Measurements from ENCODE around the gene CXCL11. TPM values are rescaled to one million over a fixed set of nuclear protein-coding genes. Genes with fewer than 3 reads are reported as not detected.
A peak's percentile ranks its signal among the peaks of the same experiment; 100 is the strongest.
"Not testable (repeated sequence)": the region's sequence is repeated elsewhere in the genome, so short reads cannot be mapped to it uniquely, and the experiment has no call there.

CXCL11 gene
- total RNA-seq, 2 donors from 2014 or later: 0.19 TPM; not detected in 1

- DNase-seq (no peak), ATAC-seq (replicated peaks in 1 of 2) (no peak)
- H3K27me3 Mint-ChIP-seq (ENCODE audit: low read depth): peaks cover 39% of the 10 kb centered on the region
- H3K27ac Mint-ChIP-seq: no peak within 1 kb of the TSS
- H3K9me3 Mint-ChIP-seq: no peaks in the 10 kb centered on the region
- H3K4me1 Mint-ChIP-seq (ENCODE audit: low read depth): peaks cover 9% of the 10 kb centered on the region
- no peaks in the 10 kb centered on the region for H3K36me3 Mint-ChIP-seq (ENCODE audit: insufficient read depth in 2 of 2)
- no peak within 1 kb of the TSS for H3K4me3 Mint-ChIP-seq
Measured at GRCh38 chr4:76007089-76007862, 28.6 kb downstream of the CXCL11 start, which contains the start of gene CXCL9. TSS of gene CXCL9 (minus strand) at chr4:76007509. CDS start at chr4:76007449, 60 bp downstream.

DNA sequence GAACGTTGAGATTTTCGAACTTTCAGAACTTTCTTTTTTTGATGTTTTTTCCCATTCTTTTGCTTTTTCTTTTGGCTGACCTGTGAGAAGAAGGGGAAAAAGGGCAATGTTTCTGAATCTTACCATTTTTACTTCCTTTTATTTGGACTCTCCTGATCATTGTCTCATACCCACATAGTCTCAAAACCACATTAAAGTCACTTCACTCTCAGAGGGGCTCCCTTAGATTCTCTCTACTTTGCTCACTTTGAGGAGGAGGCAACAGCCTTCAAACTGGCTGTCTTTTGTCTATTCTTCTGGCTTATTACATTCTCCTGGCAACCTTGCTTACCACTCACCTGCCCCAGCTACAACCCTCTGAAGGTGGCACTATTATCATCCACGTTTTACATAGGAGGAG, 32.2 kb downstream of the CXCL11 start:
- H3K27ac Mint-ChIP-seq: no peak overlapping the region

DNA sequence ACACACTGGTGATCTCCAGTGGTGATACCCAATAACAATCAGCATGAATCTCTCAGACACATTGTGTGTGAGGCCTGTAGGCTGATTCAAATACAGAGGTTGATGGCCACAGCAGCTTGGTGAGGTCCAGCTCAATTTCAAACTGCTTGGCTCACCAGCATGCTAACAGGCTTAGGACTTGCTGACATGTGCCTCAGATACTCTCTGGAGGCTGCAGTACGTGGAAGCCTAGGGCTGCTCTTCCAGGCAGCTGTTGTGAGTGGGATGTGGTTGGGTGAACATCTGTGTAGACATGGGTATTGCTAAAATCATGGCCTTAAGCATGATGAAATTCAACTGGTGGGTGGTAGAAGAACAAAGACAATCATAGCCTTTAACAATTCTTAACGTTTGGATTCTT, 32.8 kb downstream of the CXCL11 start:
- H3K36me3 Mint-ChIP-seq (ENCODE audit: insufficient read depth in 2 of 2): no peaks in the 10 kb centered on the region

More for the DNA sequence above, 32.2 kb downstream of the CXCL11 start:
- DNase-seq (no peak), ATAC-seq (replicated peaks in 1 of 2) (no peak)
- H3K36me3 Mint-ChIP-seq (ENCODE audit: insufficient read depth in 2 of 2): no peaks in the 10 kb centered on the region
- H3K4me1 Mint-ChIP-seq (ENCODE audit: low read depth): peaks cover 12% of the 10 kb centered on the region
- H3K27me3 Mint-ChIP-seq (ENCODE audit: low read depth): peaks cover 32% of the 10 kb centered on the region
- H3K4me3 Mint-ChIP-seq: no peak overlapping the region
- H3K9me3 Mint-ChIP-seq: no peaks in the 10 kb centered on the region

GRCh38 chr4:76002176-76002575, 33.7 kb downstream of the CXCL11 start:
- no peaks in the 10 kb centered on the region for H3K9me3 Mint-ChIP-seq
- no peak for ATAC-seq (replicated peaks in 1 of 2)

More for the DNA sequence above, 32.8 kb downstream of the CXCL11 start:
- peak in 1 of 2 donors; percentile 55 for ATAC-seq (replicated peaks in 1 of 2)
- Mint-ChIP-seq H3K4me3 (no peak overlapping the region), H3K4me1 (ENCODE audit: low read depth) (peaks cover 12% of the 10 kb centered on the region), H3K27ac (no peak overlapping the region), H3K9me3 (no peaks in the 10 kb centered on the region), H3K27me3 (ENCODE audit: low read depth) (peaks cover 26% of the 10 kb centered on the region)
- no peak for DNase-seq

DNA sequence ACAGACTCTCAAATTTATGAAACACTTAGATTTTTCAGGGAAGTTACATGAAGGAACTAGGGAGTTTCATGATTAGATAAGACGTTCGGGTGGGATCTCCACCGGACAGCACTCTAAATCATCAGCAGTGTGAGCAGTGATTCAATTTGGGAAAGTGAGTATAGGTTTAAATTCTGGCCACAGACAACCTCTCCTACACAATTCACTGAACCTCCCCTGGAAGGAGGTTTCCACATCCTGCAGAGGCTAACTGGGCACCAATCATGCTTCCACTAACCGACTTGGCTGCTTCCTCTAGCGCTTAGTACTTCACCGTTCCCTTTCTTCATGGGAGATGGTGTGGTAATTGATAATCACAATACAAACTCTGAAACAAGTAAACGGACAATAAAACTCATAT, 34.2 kb downstream of the CXCL11 start:
- H3K36me3 Mint-ChIP-seq (ENCODE audit: insufficient read depth in 2 of 2): no peaks in the 10 kb centered on the region
- no peak for ATAC-seq (replicated peaks in 1 of 2)
- H3K27me3 Mint-ChIP-seq (ENCODE audit: low read depth): peaks cover 18% of the 10 kb centered on the region
- DNase-seq: no peak
- no peak overlapping the region for H3K27ac Mint-ChIP-seq
- peaks cover 12% of the 10 kb centered on the region for H3K4me1 Mint-ChIP-seq (ENCODE audit: low read depth)
- no peaks in the 10 kb centered on the region for H3K9me3 Mint-ChIP-seq
- H3K4me3 Mint-ChIP-seq: no peak overlapping the region

More at GRCh38 chr4:76002176-76002575, 33.7 kb downstream of the CXCL11 start:
- Mint-ChIP-seq H3K4me3 (no peak overlapping the region), H3K27me3 (ENCODE audit: low read depth) (peaks cover 23% of the 10 kb centered on the region), H3K36me3 (ENCODE audit: insufficient read depth in 2 of 2) (no peaks in the 10 kb centered on the region), H3K27ac (no peak overlapping the region), H3K4me1 (ENCODE audit: low read depth) (peaks cover 12% of the 10 kb centered on the region)
- DNase-seq: no peak

GRCh38 chr4:76000279-76000678, 35.6 kb downstream of the CXCL11 start:
- H3K27me3 Mint-ChIP-seq (ENCODE audit: low read depth): peaks cover 17% of the 10 kb centered on the region
- no peak overlapping the region for H3K27ac Mint-ChIP-seq
- DNase-seq (no peak), ATAC-seq (replicated peaks in 1 of 2) (no peak)
- peaks cover 12% of the 10 kb centered on the region for H3K4me1 Mint-ChIP-seq (ENCODE audit: low read depth)
- H3K9me3 Mint-ChIP-seq: no peaks in the 10 kb centered on the region
- H3K36me3 Mint-ChIP-seq (ENCODE audit: insufficient read depth in 2 of 2): no peaks in the 10 kb centered on the region
- no peak overlapping the region for H3K4me3 Mint-ChIP-seq

DNA sequence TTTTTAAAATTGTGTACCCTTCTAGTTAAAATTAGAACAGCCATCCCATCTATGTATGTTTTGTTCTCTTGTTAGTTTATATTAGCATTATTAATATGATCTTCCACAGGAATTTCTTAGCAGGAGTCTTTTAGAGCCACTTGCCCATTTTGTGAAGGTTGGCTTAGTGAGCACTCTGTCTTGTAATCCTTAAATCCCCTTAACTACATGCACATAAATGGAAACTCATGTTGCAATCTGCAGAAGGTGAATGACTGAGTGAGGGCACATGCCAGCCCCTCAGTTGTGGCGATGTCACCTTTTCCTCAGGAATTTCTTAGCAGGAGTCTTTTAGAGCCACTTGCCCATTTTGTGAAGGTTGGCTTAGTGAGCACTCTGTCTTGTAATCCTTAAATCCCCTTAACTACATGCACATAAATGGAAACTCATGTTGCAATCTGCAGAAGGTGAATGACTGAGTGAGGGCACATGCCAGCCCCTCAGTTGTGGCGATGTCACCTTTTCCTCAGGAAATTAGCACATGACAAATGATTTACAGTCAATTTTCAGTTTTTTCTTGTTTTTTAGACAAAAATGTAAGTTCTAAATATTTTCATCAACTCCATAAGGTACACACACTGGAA, 37.2 kb downstream of the CXCL11 start:
- not testable (repeated sequence) for H3K9me3 Mint-ChIP-seq; DNase-seq; H3K27me3 Mint-ChIP-seq (ENCODE audit: low read depth); H3K4me3 Mint-ChIP-seq; ATAC-seq (replicated peaks in 1 of 2); H3K27ac Mint-ChIP-seq; H3K36me3 Mint-ChIP-seq (ENCODE audit: insufficient read depth in 2 of 2)
- peaks cover 12% of the 10 kb centered on the region for H3K4me1 Mint-ChIP-seq (ENCODE audit: low read depth)

DNA sequence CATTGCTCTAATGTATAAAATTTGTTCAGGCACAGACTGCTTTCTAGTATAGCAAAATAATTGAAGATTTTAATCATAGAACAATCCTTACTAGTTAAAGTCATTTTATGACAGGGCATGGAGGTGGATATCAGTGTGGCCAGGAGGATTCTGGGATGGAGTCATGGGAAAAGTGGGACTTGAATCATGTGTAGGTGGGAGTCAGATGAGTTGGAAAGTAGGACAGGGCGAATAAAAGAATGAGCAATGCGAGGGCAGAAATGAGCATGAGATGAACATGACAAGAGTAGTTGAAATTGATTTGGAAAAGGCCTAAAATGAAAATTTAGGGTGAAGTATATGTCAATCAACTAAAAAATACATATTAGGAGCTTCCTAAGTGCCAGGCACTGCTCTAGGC, 37.9 kb downstream of the CXCL11 start:
- no peak overlapping the region for H3K4me3 Mint-ChIP-seq
- no peak for ATAC-seq (replicated peaks in 1 of 2)
- H3K27ac Mint-ChIP-seq: no peak overlapping the region
- H3K36me3 Mint-ChIP-seq (ENCODE audit: insufficient read depth in 2 of 2): no peaks in the 10 kb centered on the region
- H3K27me3 Mint-ChIP-seq (ENCODE audit: low read depth): peaks cover 12% of the 10 kb centered on the region
- peaks cover 9% of the 10 kb centered on the region for H3K4me1 Mint-ChIP-seq (ENCODE audit: low read depth)
- H3K9me3 Mint-ChIP-seq: no peaks in the 10 kb centered on the region
- no peak for DNase-seq

GRCh38 chr4:75997081-75997480, 38.8 kb downstream of the CXCL11 start:
- Mint-ChIP-seq H3K27me3 (ENCODE audit: low read depth) (peaks cover 5% of the 10 kb centered on the region), H3K27ac (no peak overlapping the region), H3K4me3 (no peak overlapping the region), H3K9me3 (no peaks in the 10 kb centered on the region), H3K4me1 (ENCODE audit: low read depth) (peaks cover under 1% of the 10 kb centered on the region), H3K36me3 (ENCODE audit: insufficient read depth in 2 of 2) (no peaks in the 10 kb centered on the region)
- no peak for DNase-seq
- no peak for ATAC-seq (replicated peaks in 1 of 2)

- peaks cover 5% of the 10 kb centered on the region for H3K27me3 Mint-ChIP-seq (ENCODE audit: low read depth)
- no peaks in the 10 kb centered on the region for H3K4me1 Mint-ChIP-seq (ENCODE audit: low read depth)
- no peak for DNase-seq
- H3K27ac Mint-ChIP-seq: no peak overlapping the region
- ATAC-seq (replicated peaks in 1 of 2): no peak
- H3K4me3 Mint-ChIP-seq: no peak overlapping the region
- H3K9me3 Mint-ChIP-seq: no peaks in the 10 kb centered on the region
- no peaks in the 10 kb centered on the region for H3K36me3 Mint-ChIP-seq (ENCODE audit: insufficient read depth in 2 of 2)
Measured at GRCh38 chr4:75995727-75996126, 40.1 kb downstream of the CXCL11 start.

GRCh38 chr4:75992462-75992861, 43.4 kb downstream of the CXCL11 start:
- peaks cover 9 to 16% of the 10 kb centered on the region in 2 donors for H3K36me3 Mint-ChIP-seq (ENCODE audit: insufficient read depth in 2 of 2)
- peaks cover 0 to 2% of the 10 kb centered on the region in 2 donors for H3K9me3 Mint-ChIP-seq
- H3K4me1 Mint-ChIP-seq (ENCODE audit: low read depth): peaks cover 24% of the 10 kb centered on the region
- H3K27me3 Mint-ChIP-seq (ENCODE audit: low read depth): peaks cover 5% of the 10 kb centered on the region
- ATAC-seq (replicated peaks in 1 of 2): no peak
- H3K27ac Mint-ChIP-seq: no peak overlapping the region
- H3K4me3 Mint-ChIP-seq: no peak overlapping the region
- DNase-seq: no peak

DNA sequence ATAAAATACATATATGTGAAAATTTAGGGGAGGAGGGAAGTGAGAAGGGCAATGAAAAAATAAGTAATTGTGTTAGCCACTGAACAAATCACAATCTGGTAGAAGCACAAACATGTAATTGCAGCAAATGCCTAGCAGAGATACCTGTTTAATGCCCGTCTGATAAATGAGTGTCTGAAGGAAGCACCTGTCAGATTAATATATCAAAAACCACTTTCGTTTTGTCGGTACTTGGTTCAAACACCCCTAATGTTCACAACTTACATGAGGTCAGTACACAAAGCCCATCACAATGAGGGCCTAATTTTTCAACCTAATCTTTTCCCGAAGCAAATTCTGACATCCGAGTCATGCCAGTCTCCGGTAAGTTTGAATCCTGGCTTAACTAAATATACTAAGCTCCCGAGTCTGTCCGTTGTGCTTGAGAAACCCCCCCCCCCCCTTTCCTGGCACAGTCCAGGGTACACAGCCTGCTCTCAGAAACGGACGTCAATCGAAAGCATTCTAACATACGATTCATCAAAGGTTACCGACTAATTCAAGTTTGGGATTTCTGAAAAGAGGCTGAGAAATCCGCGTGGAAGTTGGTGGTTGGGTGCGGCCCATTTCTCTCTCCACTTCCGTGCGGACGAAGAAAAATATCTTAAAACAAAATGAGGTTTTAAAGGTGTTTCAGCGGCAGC, 45.9 kb downstream of the CXCL11 start:
- H3K36me3 Mint-ChIP-seq (ENCODE audit: insufficient read depth in 2 of 2): peaks cover 9 to 19% of the 10 kb centered on the region in 2 donors
- H3K4me3 Mint-ChIP-seq: peak overlapping the region; percentile 89 to 95
- peaks cover 0 to 2% of the 10 kb centered on the region in 2 donors for H3K9me3 Mint-ChIP-seq
- no peak for DNase-seq
- peak overlapping the region; percentile 93 for H3K27ac Mint-ChIP-seq
- H3K27me3 Mint-ChIP-seq (ENCODE audit: low read depth): peaks cover 5% of the 10 kb centered on the region
- no peak for ATAC-seq (replicated peaks in 1 of 2)
- H3K4me1 Mint-ChIP-seq (ENCODE audit: low read depth): peaks cover 26% of the 10 kb centered on the region

GRCh38 chr4:75985116-75985515, 50.8 kb downstream of the CXCL11 start:
- no peaks in the 10 kb centered on the region for H3K27me3 Mint-ChIP-seq (ENCODE audit: low read depth)
- H3K4me1 Mint-ChIP-seq (ENCODE audit: low read depth): peaks cover 26% of the 10 kb centered on the region
- H3K9me3 Mint-ChIP-seq: peaks cover 2% of the 10 kb centered on the region in 2 donors
- DNase-seq: no peak
- no peak overlapping the region for H3K4me3 Mint-ChIP-seq
- H3K36me3 Mint-ChIP-seq (ENCODE audit: insufficient read depth in 2 of 2): peaks cover 10 to 34% of the 10 kb centered on the region in 2 donors
- peak in 1 of 2 donors; percentile 19 for ATAC-seq (replicated peaks in 1 of 2)
- no peak overlapping the region for H3K27ac Mint-ChIP-seq

All from activated T-cell treated with anti-CD3 and anti-CD28 coated beads, Interleukin-2, amount 50 U/mL, for 72 hours (primary cell).